Breast epithelium (tissue), 4 donors: ENCODE measurements around the gene PRKN. TPM values are rescaled to one million over a fixed set of nuclear protein-coding genes. Genes with fewer than 3 reads are reported as not detected.
A peak's percentile ranks its signal among the peaks of the same experiment; 100 is the strongest.

Experiments used
- DNase-seq, 2 donors: peaks; one replicate each; pipeline ENCODE4 v3.0.0-alpha.2; 2019; ENCODE audit warnings: low spot score in 2 of 2
- H3K27ac ChIP-seq, 2 donors: fragments of 200-600 bp; sonication (generic) in 1 of 2; one replicate each; pipeline ENCODE4 v1.5.1; 2016 to 2019; ENCODE audit warnings: mild to moderate bottlenecking in 1 of 2
- H3K27me3 ChIP-seq, 2 donors: fragments of 200-600 bp; sonication (generic) in 1 of 2; one replicate each; pipeline versions ENCODE4 v1.5.1 to v1.6.0; 2017 to 2019; ENCODE audit warnings: control low read depth in 1 of 2, mild to moderate bottlenecking in 1 of 2
- H3K36me3 ChIP-seq: fragments of 200-600 bp; one replicate; pipeline ENCODE4 v1.5.1; 2019
- H3K4me1 ChIP-seq, 2 donors: fragments of 200-600 bp; sonication (generic); one replicate each; pipeline ENCODE4 v1.5.1; 2016 to 2019; ENCODE audit warnings: control low read depth in 1 of 2
- H3K4me3 ChIP-seq, 3 donors: fragments of 200-600 bp; sonication (generic); 1 replicate in 2 of 3; 2 replicates in 1 of 3; pipeline ENCODE4 v1.5.1; 2016 to 2019; ENCODE audit warnings: mild to moderate bottlenecking in 3 of 3, moderate library complexity in 2 of 3
- H3K9me3 ChIP-seq, 2 donors: fragments of 200-600 bp; sonication (generic) in 1 of 2; one replicate each; pipeline ENCODE4 v1.5.1; 2016 to 2019; ENCODE audit warnings: control low read depth in 1 of 2
- CTCF ChIP-seq, 3 donors: fragments of 450-650 bp; IDR thresholded peaks; one replicate each; pipeline ENCODE4 v1.5.1; 2016 to 2017; ENCODE audit warnings: antibody characterized with exemption in 3 of 3, mild to moderate bottlenecking in 3 of 3, moderate library complexity in 3 of 3
- POLR2A ChIP-seq: fragments of 450-650 bp; IDR thresholded peaks from one replicate; pipeline ENCODE4 v1.6.1; 2016; ENCODE audit warnings: antibody characterized with exemption, mild to moderate bottlenecking, moderate library complexity
- POLR2AphosphoS5 ChIP-seq, 3 donors: sonication (generic); formaldehyde crosslinking; IDR thresholded peaks; one replicate each; pipeline ENCODE4 v1.6.1; 2017; ENCODE audit warnings: antibody characterized with exemption in 3 of 3
- intact Hi-C: fragments of 100-400 bp; cut with DNase I; formaldehyde crosslinking; loops from one replicate; pipeline ENCODE4 v1.15.1; 2023; ENCODE audit warnings: low total_unique reads
- total RNA-seq, 3 donors: library from RNA; depleted of rRNA; stranded (reverse); fragments of >200 nt; gene quantifications; one replicate each; pipeline ENCODE4 v1.1.0, GENCODE V29; 2016

The PRKN gene
- total RNA-seq, 3 donors from 2014 or later: 7.2 to 19.0 (median 11.2) TPM

GRCh38 chr6:161465403-161465802 lies 1262.2 kb downstream of the PRKN start:
- no peaks in the 10 kb centered on the region for H3K9me3 ChIP-seq
- intact Hi-C loops: no loop called here
- no peaks in the 10 kb centered on the region for H3K4me1 ChIP-seq
- H3K27ac ChIP-seq: no peak overlapping the region
- H3K27me3 ChIP-seq: no peaks in the 10 kb centered on the region
- TF ChIP-seq POLR2A: no peak
- no peak for TF ChIP-seq POLR2AphosphoS5 (IDR thresholded peaks at IDR 0.05)
- no peak for TF ChIP-seq CTCF (IDR thresholded peaks at IDR 0.05)
- no peak overlapping the region for H3K4me3 ChIP-seq
- DNase-seq: no peak
- H3K36me3 ChIP-seq: no peaks in the 10 kb centered on the region

- H3K9me3 ChIP-seq: no peaks in the 10 kb centered on the region
- no peak for DNase-seq
- H3K4me3 ChIP-seq: no peak overlapping the region
- no peak overlapping the region for H3K27ac ChIP-seq
- no peak for TF ChIP-seq POLR2AphosphoS5 (IDR thresholded peaks at IDR 0.05)
- TF ChIP-seq CTCF (IDR thresholded peaks at IDR 0.05): no peak
- no peak for TF ChIP-seq POLR2A
- no peaks in the 10 kb centered on the region for H3K4me1 ChIP-seq
- H3K36me3 ChIP-seq: no peaks in the 10 kb centered on the region
- H3K27me3 ChIP-seq: no peaks in the 10 kb centered on the region
- intact Hi-C loops: no loop called here
Observed at GRCh38 chr6:161463071-161463470, 1264.5 kb downstream of the PRKN start.

GRCh38 chr6:161462148-161462547 lies 1265.4 kb downstream of the PRKN start:
- intact Hi-C loops: no loop called here
- no peak overlapping the region for H3K4me3 ChIP-seq

GRCh38 chr6:161459008-161459615 lies 1268.5 kb downstream of the PRKN start:
- H3K27me3 ChIP-seq: no peaks in the 10 kb centered on the region
- no peaks in the 10 kb centered on the region for H3K4me1 ChIP-seq
- no peaks in the 10 kb centered on the region for H3K36me3 ChIP-seq
- no peak overlapping the region for H3K4me3 ChIP-seq
- TF ChIP-seq POLR2AphosphoS5 (IDR thresholded peaks at IDR 0.05) (no peak), POLR2A (no peak), CTCF (IDR thresholded peaks at IDR 0.05) (no peak)
- peak overlapping the region in 1 of 2 donors; percentile 25 for H3K27ac ChIP-seq
- DNase-seq: no peak
- H3K9me3 ChIP-seq: no peaks in the 10 kb centered on the region
- intact Hi-C loops: no loop called here

More at GRCh38 chr6:161462148-161462547, 1265.4 kb downstream of the PRKN start:
- no peaks in the 10 kb centered on the region for H3K4me1 ChIP-seq
- no peak for DNase-seq
- no peak overlapping the region for H3K27ac ChIP-seq
- no peak for TF ChIP-seq CTCF (IDR thresholded peaks at IDR 0.05)
- no peak for TF ChIP-seq POLR2A
- no peaks in the 10 kb centered on the region for H3K9me3 ChIP-seq
- no peaks in the 10 kb centered on the region for H3K36me3 ChIP-seq
- H3K27me3 ChIP-seq: no peaks in the 10 kb centered on the region

- Histone ChIP-seq H3K4me3 (no peak overlapping the region), H3K4me1 (no peaks in the 10 kb centered on the region), H3K9me3 (no peaks in the 10 kb centered on the region), H3K27ac (no peak overlapping the region), H3K36me3 (no peaks in the 10 kb centered on the region), H3K27me3 (no peaks in the 10 kb centered on the region)
- DNase-seq: no peak
- TF ChIP-seq CTCF (IDR thresholded peaks at IDR 0.05): no peak
- intact Hi-C loops: no loop called here
Observed at GRCh38 chr6:161458201-161458951, 1269.2 kb downstream of the PRKN start.
